ENCODE results near the gene STRIT1. TPM values are rescaled to one million over a fixed set of nuclear protein-coding genes. Genes with fewer than 3 reads are reported as not detected.

The STRIT1 gene
- total RNA-seq, 2 donors from 2014 or later: not detected

- Mint-ChIP-seq H3K27ac (no peak overlapping the region), H3K27me3 (ENCODE audit: insufficient read depth) (no peaks in the 10 kb centered on the region), H3K36me3 (ENCODE audit: low read depth) (peaks cover 4% of the 10 kb centered on the region), H3K9me3 (no peaks in the 10 kb centered on the region), H3K4me3 (no peak overlapping the region), H3K4me1 (peaks cover 5% of the 10 kb centered on the region)
- Histone ChIP-seq H3K36me3 (ENCODE audit: control insufficient read depth, insufficient read depth, low read length) (no peaks in the 10 kb centered on the region), H3K9ac (ENCODE audit: extremely low read depth, low read length, poor library complexity, severe bottlenecking) (no peak overlapping the region), H3K4me3 (ENCODE audit: low read length) (no peak overlapping the region), H3K9me3 (ENCODE audit: control insufficient read depth, low read length) (peaks cover 1% of the 10 kb centered on the region), H3K27ac (ENCODE audit: low read depth, low read length) (no peak overlapping the region), H3K4me1 (ENCODE audit: control insufficient read depth, insufficient read depth, low read length) (no peaks in the 10 kb centered on the region), H3K27me3 (ENCODE audit: control insufficient read depth, insufficient read depth, low read length, poor library complexity, severe bottlenecking) (no peaks in the 10 kb centered on the region)
- DNase-seq: no peak
- no peak for TF ChIP-seq CTCF (conservative IDR thresholded peaks at IDR 0.05)
- WGBS, 2 experiments (ENCODE audit: insufficient coverage in 1 of 2, insufficient read length in 1 of 2): 97 to 100% methylated on average over 1 of the region's 1 CpG
Observed at GRCh38 chr3:155244216-155244615, 49.3 kb downstream of the STRIT1 start.

- Histone ChIP-seq H3K4me1 (ENCODE audit: control insufficient read depth, insufficient read depth, low read length) (no peaks in the 10 kb centered on the region), H3K27ac (ENCODE audit: low read depth, low read length) (no peak overlapping the region), H3K36me3 (ENCODE audit: control insufficient read depth, insufficient read depth, low read length) (no peaks in the 10 kb centered on the region), H3K4me3 (ENCODE audit: low read length) (no peak overlapping the region), H3K9ac (ENCODE audit: extremely low read depth, low read length, poor library complexity, severe bottlenecking) (no peak overlapping the region), H3K27me3 (ENCODE audit: control insufficient read depth, insufficient read depth, low read length, poor library complexity, severe bottlenecking) (no peaks in the 10 kb centered on the region), H3K9me3 (ENCODE audit: control insufficient read depth, low read length) (no peaks in the 10 kb centered on the region)
- TF ChIP-seq CTCF (conservative IDR thresholded peaks at IDR 0.05): no peak
- Mint-ChIP-seq H3K27ac (no peak overlapping the region), H3K27me3 (ENCODE audit: insufficient read depth) (no peaks in the 10 kb centered on the region), H3K4me1 (peaks cover under 1% of the 10 kb centered on the region), H3K4me3 (no peak overlapping the region), H3K9me3 (no peaks in the 10 kb centered on the region), H3K36me3 (ENCODE audit: low read depth) (peaks cover 4% of the 10 kb centered on the region)
- DNase-seq: no peak
- WGBS, 2 experiments (ENCODE audit: insufficient coverage in 1 of 2, insufficient read length in 1 of 2): 84% methylated on average over 2 of the region's 2 CpGs; no CpG with 5 or more reads in 1 of the 2 experiments
Observed at GRCh38 chr3:155243512-155243921, 50.0 kb downstream of the STRIT1 start.

- H3K9me3 ChIP-seq (ENCODE audit: control insufficient read depth, low read length): no peaks in the 10 kb centered on the region
- no peak for DNase-seq
- H3K36me3 ChIP-seq (ENCODE audit: control insufficient read depth, insufficient read depth, low read length): no peaks in the 10 kb centered on the region
- H3K27ac ChIP-seq (ENCODE audit: low read depth, low read length): no peak overlapping the region
- peaks cover 4% of the 10 kb centered on the region for H3K36me3 Mint-ChIP-seq (ENCODE audit: low read depth)
- no peaks in the 10 kb centered on the region for H3K27me3 Mint-ChIP-seq (ENCODE audit: insufficient read depth)
- H3K27ac Mint-ChIP-seq: no peak overlapping the region
- H3K4me3 Mint-ChIP-seq: no peak overlapping the region
- H3K27me3 ChIP-seq (ENCODE audit: control insufficient read depth, insufficient read depth, low read length, poor library complexity, severe bottlenecking): no peaks in the 10 kb centered on the region
- no peak overlapping the region for H3K4me3 ChIP-seq (ENCODE audit: low read length)
- no peak overlapping the region for H3K9ac ChIP-seq (ENCODE audit: extremely low read depth, low read length, poor library complexity, severe bottlenecking)
- H3K4me1 Mint-ChIP-seq: no peaks in the 10 kb centered on the region
- no peaks in the 10 kb centered on the region for H3K4me1 ChIP-seq (ENCODE audit: control insufficient read depth, insufficient read depth, low read length)
- no peaks in the 10 kb centered on the region for H3K9me3 Mint-ChIP-seq
- no peak for TF ChIP-seq CTCF (conservative IDR thresholded peaks at IDR 0.05)
Observed at GRCh38 chr3:155242342-155242741, 51.1 kb downstream of the STRIT1 start.

Measured in endodermal cell (in vitro differentiated cells).